NCI-H2081 treated with DMSO at 0.1 percent for 48 hours (cell line): Measurements from ENCODE around the gene LCP1.

ENCODE experiments used
- DNase-seq: peaks from one replicate; lab custom pipeline; 2025; lab: John Stamatoyannopoulos, UW

Gene LCP1

DNA sequence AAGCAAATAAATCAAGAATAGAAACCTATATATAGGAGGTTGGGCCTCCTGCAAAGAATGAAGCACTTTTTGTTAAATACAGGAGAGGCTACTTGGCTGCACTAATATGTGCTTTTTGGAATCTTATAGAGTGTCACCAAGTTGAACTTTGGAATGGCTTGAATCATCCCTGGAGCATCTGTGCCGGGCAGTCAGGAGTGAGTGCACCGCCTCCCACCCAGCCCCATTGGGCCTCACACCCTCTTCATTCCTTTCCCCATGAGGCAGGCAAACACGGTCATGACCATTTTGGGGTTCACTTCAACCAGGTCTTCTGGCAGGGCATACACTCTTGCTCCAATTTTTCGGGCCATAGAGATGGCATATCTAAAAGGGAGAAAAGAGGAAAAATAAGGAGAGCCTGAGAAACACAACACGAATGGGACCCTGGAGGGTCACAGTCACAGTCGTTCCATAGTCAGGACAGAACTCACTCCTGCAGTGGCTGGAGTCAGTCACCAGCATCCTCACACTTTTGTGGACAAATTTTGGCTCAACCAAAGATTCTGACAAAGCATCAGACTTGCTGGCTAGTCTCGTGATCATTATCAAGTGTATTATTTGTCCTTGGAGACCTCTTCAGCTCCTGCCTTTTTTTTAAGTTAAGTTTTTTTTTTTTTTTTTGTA lies 54.5 kb downstream of the LCP1 start:
- DNase-seq = no peak

GRCh38 chr13:46126552-46127357 lies 55.2 kb downstream of the LCP1 start:
- DNase-seq = peak; percentile 50

GRCh38 chr13:46126056-46126455 lies 55.9 kb downstream of the LCP1 start:
- DNase-seq = no peak

GRCh38 chr13:46124967-46125933 lies 56.7 kb downstream of the LCP1 start:
- no peak for DNase-seq

DNA sequence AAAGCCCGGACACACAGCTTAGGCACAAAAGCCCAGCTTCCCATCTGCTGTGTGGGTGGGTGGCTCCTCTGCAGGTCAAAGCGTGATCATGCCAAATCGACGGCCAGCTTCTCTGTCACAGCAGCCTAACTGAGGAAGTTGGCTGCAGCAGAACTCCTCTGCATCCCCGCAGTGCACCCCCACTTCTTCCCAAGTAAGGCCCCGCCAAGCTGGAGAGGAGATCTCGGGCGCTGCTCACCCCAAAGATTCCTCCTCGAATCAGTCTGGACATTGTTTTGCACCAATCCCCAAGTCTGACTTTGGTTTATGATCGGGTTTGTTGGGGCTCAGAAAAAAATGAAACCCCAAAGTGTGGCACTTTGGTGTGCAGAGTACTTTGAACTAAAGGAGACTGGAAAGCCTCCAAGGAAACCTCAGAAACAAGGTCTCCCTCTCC lies 57.4 kb downstream of the LCP1 start:
- no peak for DNase-seq

DNA sequence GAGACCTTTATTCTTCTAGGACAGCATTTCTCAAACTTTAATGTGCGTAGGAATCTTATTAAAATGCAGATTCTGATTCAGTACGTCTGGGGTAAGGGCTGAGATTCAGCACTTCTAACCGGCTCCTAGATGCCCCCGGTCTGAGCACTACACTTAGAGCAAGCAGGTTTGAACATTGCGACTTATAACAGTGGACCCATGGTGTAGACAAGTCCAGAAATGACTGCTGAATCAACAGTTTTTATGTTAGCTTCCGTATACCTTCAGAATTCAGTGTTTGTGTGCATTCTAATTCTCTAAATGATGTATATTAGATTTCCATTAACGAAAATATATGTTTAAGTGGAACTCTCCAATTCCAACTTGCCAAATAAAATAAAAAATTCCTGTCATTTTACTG lies 59.7 kb downstream of the LCP1 start:
- no peak for DNase-seq

DNA sequence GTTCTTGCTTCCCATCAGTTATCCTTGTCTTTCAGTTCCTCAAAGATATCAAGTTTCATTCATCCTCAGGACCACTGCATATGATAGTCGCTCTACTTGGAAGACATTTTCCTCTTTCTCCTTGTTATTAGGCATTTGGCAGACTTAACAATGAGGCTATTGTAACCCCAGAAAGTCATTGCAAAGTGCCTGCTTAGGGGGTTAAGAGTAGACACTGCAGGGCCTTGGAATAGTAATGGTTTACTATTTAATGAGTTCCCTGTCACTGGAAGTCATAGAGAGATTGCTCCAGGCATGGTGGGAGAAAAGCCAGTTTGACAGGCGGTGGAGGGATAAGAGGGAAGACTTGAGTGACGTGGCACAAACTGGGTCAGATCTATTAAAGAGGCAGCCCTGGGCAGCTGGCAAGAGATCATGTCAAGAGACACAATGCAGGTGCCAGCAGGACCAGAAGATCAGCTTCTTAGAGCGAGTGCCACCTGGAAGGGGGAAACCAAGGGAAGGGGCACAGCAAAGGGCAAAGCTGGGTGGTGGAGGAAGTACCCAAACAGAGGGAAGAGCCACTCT lies 60.3 kb downstream of the LCP1 start:
- no peak for DNase-seq

DNA sequence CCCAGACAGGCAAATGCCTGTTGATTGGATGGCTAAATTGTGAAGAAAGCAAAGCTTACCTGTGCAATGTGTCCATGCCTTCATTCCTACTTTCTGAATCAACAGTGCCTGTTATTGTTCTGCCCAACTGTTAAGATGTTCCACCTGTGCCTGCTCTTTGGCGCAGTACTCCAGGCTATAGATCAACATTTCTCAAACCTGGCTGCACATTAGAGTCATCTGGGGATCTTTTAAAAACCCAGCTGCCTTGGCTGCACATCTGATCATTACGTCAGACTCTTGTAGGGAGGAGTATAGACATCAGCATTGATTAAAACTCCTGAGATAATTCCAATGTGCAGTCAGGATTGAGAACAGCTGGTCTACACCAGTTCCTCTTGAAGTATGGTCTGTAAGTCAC lies 60.9 kb downstream of the LCP1 start:
- no peak for DNase-seq

- no peak for DNase-seq
Observed at GRCh38 chr13:46119883-46120614, 61.9 kb downstream of the LCP1 start.

GRCh38 chr13:46116653-46117502 lies 65.1 kb downstream of the LCP1 start:
- no peak for DNase-seq

DNA sequence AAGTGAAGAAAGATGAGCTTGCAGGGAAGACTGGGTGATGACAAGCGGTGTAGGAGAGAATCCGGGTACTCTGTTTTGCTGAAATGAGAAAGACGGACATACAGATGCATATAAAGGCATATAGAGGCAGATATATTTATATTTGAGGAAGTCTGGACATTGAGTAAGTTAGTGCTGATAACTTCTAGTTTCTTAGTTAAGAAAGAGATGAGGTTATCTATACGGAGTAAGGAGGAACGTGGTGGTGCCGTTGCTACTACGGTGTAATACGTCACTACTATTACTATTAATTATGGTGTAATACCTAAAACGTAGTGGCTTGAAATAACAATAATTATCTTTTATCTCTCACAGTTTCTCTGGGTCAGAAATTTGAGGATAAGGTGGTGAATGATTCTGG lies 67.4 kb downstream of the LCP1 start:
- no peak for DNase-seq

DNA sequence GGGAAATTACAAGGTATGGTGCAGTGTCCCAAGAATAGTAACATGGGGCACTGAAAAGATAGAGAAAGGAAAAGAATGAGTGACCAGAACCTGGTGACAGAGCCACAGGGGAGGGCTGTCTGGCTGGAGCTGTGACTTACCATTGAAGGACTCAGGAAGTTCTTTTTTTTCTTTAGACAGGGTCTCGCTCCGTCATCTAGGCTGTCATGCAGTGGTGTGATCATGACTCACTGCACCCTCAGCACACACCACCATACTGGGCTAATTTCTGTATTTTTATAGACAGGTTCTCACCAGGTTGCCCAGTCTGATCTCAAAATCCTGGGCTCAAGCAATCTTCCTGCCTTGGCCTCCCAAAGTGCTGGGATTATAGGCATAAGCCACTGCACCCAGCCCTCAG lies 68.4 kb downstream of the LCP1 start:
- no peak for DNase-seq

DNA sequence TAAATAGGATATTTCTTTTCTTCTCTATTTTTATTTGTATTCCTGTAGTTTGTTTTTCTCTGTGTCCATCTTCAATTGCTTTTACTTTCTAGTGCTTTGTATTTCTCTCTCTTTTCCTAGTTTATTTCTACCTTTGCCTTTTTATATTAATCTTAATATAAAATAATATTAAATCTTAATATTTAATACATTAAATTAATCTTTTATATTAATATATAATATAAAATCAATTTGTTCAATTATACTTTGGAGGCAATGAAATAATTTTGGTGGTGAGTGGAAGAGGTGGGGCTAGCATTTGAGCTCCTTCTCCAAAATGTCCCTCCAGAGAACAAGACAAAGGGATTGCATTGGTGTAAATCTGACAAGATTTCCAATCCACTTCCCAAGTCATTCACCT lies 70.8 kb downstream of the LCP1 start:
- no peak for DNase-seq

DNA sequence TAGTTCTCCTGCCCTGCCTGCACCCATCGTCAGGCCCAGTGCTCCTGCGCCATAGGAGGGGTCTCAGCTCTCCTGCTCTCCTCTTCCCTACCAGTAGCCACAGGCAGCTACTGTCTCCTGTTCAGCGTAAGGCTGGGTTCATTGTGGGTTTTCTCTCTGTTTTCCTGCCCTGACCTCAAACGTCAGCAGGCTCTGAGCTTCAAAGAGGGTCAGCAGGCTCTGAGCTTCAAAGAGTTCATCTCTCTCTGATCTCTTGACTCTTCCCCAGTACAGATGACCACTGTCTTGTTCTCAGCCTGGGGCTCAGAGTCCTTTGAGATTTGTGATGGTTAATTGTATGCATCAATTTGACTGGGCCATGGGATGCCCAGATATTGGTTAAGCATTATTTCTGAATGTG lies 72.5 kb downstream of the LCP1 start:
- no peak for DNase-seq

DNA sequence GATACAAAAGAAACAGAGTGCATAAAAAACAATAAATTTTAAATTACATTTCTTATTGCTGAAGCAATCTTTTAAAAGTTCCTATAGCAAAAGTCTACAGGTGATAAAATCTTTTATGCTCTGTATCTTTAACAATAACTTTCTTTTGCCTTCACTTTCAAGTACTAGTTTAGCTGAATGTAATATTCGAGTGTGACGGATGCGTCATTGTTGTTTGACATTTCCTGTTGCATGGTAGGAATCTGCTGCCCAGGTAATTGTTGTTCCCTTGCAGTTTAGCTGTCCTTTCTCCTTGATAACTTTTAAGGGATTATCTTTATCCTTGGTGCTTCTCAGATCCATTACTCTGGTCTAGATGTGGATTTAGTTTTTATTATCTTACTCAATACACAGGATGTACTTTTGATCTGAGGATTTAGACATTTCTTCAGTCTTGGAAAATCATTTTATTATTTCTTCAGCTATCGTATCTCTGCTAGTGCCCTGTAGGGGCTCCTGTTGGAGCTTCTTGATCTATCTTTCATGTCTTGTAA lies 75.1 kb downstream of the LCP1 start:
- DNase-seq = no peak

DNA sequence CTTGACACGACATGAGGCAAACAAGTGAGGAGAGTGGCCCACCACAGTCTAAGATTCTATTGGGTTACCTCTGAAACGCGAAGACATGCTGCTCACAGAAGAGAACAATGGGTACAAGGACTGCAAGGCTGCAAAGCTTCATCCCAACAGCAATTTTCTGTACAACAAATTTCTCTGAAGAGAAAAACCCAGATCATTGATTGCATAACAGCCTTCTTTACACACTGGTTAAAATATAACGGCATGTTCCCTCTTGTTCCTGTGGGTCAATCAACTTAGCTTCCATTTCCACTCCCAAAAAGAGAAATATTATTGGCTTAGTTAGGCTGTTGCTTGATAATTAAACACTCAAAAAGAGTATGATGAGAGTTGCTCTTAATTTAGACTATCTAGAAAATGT lies 77.1 kb downstream of the LCP1 start, which contains the start of gene CPB2:
Gene CPB2 (minus strand): TSS at position 166 of the 400 bp plus-strand sequence. CDS start 24 bp downstream, at position 142.
- DNase-seq = no peak

DNA sequence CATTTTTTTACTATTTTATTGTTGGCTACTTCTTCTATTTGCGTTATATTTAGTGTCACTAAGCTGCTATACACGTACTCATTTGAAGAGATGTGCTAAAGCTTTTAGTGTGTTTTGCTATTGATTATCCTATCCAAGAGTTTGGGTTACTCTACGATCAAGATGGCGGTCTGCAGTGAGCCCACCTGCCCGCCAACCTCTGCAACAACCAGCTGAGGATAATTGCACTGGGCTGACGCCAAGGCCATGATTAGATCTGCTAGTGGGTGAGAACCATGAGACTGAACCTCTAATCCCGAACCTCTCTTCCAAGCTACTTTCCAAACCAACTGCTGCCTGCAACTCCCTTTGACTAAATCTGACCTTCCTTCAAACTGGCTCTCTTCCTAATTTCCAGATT lies 78.9 kb downstream of the LCP1 start:
- no peak for DNase-seq

DNA sequence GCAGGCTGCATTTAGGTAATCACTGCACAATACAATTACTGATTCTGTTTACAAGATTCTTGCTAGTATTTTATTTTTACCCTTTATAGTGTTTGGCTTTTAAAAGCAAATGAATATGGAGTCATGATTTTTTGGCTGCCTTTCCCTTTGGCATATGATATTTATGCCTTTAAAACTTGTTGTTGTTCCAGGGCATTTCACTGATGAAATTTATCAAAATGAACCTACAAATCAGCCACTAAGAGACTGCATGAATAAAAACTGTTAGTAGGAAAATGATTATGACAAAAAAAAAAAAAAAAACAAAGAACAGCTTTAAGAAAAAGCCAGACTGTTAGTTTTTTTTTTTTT lies 79.7 kb downstream of the LCP1 start:
- no peak for DNase-seq

DNA sequence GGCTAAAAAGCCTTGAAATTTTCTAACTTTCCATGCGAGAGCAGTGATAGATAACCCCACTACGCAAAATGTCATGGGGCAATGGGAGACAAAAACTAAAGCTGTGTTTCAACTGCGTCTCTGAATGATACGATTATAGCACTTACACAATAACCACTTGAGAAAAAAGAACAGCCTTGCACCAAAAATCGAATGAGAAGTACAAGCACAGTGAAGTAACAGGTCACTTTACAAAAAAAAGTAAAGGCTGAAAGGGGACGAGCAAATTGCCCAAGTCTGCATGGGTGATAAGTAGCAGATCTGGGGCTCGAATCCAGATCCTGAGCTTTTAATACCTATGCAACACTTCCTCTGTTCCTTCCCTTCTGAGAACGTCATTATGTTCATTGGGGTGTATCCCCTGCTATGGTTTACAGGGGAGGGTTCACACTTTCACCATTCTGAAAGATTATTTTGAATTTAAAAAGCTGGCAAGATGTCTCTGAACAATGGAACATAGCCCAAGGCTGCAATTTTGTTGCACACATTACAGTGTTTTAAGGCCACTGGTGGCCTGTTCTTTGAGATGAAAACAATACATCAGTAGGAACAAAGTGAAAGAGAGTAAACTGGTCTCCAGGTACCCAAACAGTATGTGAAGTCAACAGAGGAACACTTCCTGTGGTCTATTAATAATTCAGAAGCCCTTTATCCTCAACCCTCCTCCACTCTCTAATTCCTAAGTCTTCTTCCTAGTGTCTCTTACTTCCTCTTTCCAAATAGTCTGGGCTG lies 80.3 kb downstream of the LCP1 start:
- no peak for DNase-seq
